Astrocyte (in vitro differentiated cells and primary cell): Measurements from ENCODE around the gene UAP1L1. TPM values are rescaled to one million over a fixed set of nuclear protein-coding genes. Genes with fewer than 3 reads are reported as not detected.

Experiments
- DNase-seq: peaks from one replicate; pipeline ENCODE4 v3.0.0-alpha.2; 2010; ENCODE audit warnings: low read depth
- FAIRE-seq: peaks from 2 replicates; lab custom pipeline; 2011; peaks lifted over from hg19 to GRCh38; lab: Jason Lieb, UNC
- H2AFZ ChIP-seq: 2 replicates; pipeline ENCODE4 v1.6.0; 2012; ENCODE audit warnings: low read depth, low read length, inconsistent platforms
- H3K27ac ChIP-seq: 2 replicates; pipeline ENCODE4 v1.5.1; 2011; ENCODE audit warnings: low read depth, low read length, inconsistent platforms
- H3K27me3 ChIP-seq: 2 replicates; pipeline ENCODE4 v1.6.0; 2011; ENCODE audit warnings: low read length, inconsistent platforms; ENCODE audit not compliant: insufficient read depth
- H3K36me3 ChIP-seq: 2 replicates; pipeline ENCODE4 v1.5.1; 2011; ENCODE audit warnings: low read length, inconsistent platforms; ENCODE audit not compliant: insufficient read depth
- H3K4me1 ChIP-seq: 2 replicates; pipeline ENCODE4 v1.5.1; 2011; ENCODE audit warnings: low read length, inconsistent platforms; ENCODE audit not compliant: insufficient read depth
- H3K4me2 ChIP-seq: 2 replicates; pipeline ENCODE4 v1.6.0; 2012; ENCODE audit warnings: low read length, inconsistent platforms
- H3K4me3 ChIP-seq: 2 replicates; pipeline ENCODE4 v1.5.1; 2011; ENCODE audit warnings: low read depth, mild to moderate bottlenecking, low read length, inconsistent platforms; ENCODE audit not compliant: insufficient read depth
- H3K79me2 ChIP-seq: 2 replicates; pipeline ENCODE4 v1.6.0; 2012; ENCODE audit warnings: mild to moderate bottlenecking, low read length, inconsistent platforms; ENCODE audit not compliant: insufficient read depth
- H3K9ac ChIP-seq: 2 replicates; pipeline ENCODE4 v1.6.0; 2012; ENCODE audit warnings: mild to moderate bottlenecking, low read length, inconsistent platforms
- H3K9me3 ChIP-seq: 2 replicates; pipeline ENCODE4 v1.5.1; 2012; ENCODE audit warnings: low read depth, mild to moderate bottlenecking, low read length, inconsistent platforms; ENCODE audit not compliant: insufficient read depth
- H4K20me1 ChIP-seq: 2 replicates; pipeline ENCODE4 v1.6.0; 2012; ENCODE audit warnings: low read length, inconsistent platforms; ENCODE audit not compliant: insufficient read depth
- H3K27ac Mint-ChIP-seq: one replicate; pipeline ENCODE4 v1.8.0; 2021; ENCODE audit warnings: mild to moderate bottlenecking, mixed read lengths; ENCODE audit not compliant: unreplicated experiment
- H3K27me3 Mint-ChIP-seq: one replicate; pipeline ENCODE4 v1.8.0; 2021; ENCODE audit warnings: low read depth, mixed read lengths; ENCODE audit not compliant: unreplicated experiment
- H3K36me3 Mint-ChIP-seq: one replicate; pipeline ENCODE4 v1.8.0; 2021; ENCODE audit warnings: low read depth, mixed read lengths; ENCODE audit not compliant: unreplicated experiment
- H3K4me1 Mint-ChIP-seq: one replicate; pipeline ENCODE4 v1.8.0; 2021; ENCODE audit warnings: low read depth, mixed read lengths; ENCODE audit not compliant: unreplicated experiment
- H3K4me3 Mint-ChIP-seq: one replicate; pipeline ENCODE4 v1.8.0; 2021; ENCODE audit warnings: mild to moderate bottlenecking, moderate library complexity, mixed read lengths; ENCODE audit not compliant: unreplicated experiment
- H3K9me3 Mint-ChIP-seq: one replicate; pipeline ENCODE4 v1.8.0; 2021; ENCODE audit warnings: mild to moderate bottlenecking, mixed read lengths; ENCODE audit not compliant: unreplicated experiment
- CTCF ChIP-seq: IDR thresholded peaks from 2 replicates; pipeline ENCODE4 v1.5.1; 2011; ENCODE audit warnings: low read depth, mild to moderate bottlenecking, inconsistent platforms, low read length, moderate library complexity; ENCODE audit not compliant: insufficient read depth
- EZH2 ChIP-seq: IDR thresholded peaks from 2 replicates; pipeline ENCODE4 v1.6.1; 2012; ENCODE audit warnings: mild to moderate bottlenecking, low read length, inconsistent platforms; ENCODE audit not compliant: insufficient read depth
- total RNA-seq: library from RNA; stranded (reverse); gene quantifications from 2 replicates; pipeline ENCODE4 v1.2.1, GENCODE V29; 2021

Gene UAP1L1
- total RNA-seq, 1 donor from 2014 or later, result 4.0 TPM

- no peak overlapping the region for H3K27ac ChIP-seq
- H3K27me3 ChIP-seq, result no peaks in the 10 kb centered on the region
- Mint-ChIP-seq H3K9me3 (no peaks in the 10 kb centered on the region), H3K4me3 (peak overlapping the region; percentile 68), H3K4me1 (no peaks in the 10 kb centered on the region), H3K27ac (no peak overlapping the region), H3K36me3 (peaks cover 2% of the 10 kb centered on the region), H3K27me3 (no peaks in the 10 kb centered on the region)
- H3K4me3 ChIP-seq, result no peak overlapping the region
- no peak for DNase-seq
- no peaks in the 10 kb centered on the region for H3K36me3 ChIP-seq
- H4K20me1 ChIP-seq, result no peaks in the 10 kb centered on the region
- H3K9me3 ChIP-seq, result no peaks in the 10 kb centered on the region
- H3K4me2 ChIP-seq, result no peak overlapping the region
- no peaks in the 10 kb centered on the region for H3K79me2 ChIP-seq
- FAIRE-seq, result no peak
- no peaks in the 10 kb centered on the region for H3K4me1 ChIP-seq
- H2AFZ ChIP-seq, result no peak overlapping the region
- no peak overlapping the region for H3K9ac ChIP-seq
- no peak for TF ChIP-seq EZH2
- no peak for TF ChIP-seq CTCF
Observed at GRCh38 chr9:137112564-137113384, 35.5 kb downstream of the UAP1L1 start.

GRCh38 chr9:137113385-137114159 is 36.3 kb downstream of the UAP1L1 start:
- no peak for FAIRE-seq

More at GRCh38 chr9:137113385-137114159, 36.3 kb downstream of the UAP1L1 start:
- H3K9ac ChIP-seq, result no peak overlapping the region
- no peaks in the 10 kb centered on the region for H3K36me3 ChIP-seq
- Mint-ChIP-seq H3K4me1 (no peaks in the 10 kb centered on the region), H3K27ac (peak overlapping the region; percentile 47), H3K9me3 (no peaks in the 10 kb centered on the region), H3K27me3 (no peaks in the 10 kb centered on the region), H3K36me3 (peaks cover 3% of the 10 kb centered on the region), H3K4me3 (peak overlapping the region; percentile 54)
- H3K4me2 ChIP-seq, result no peak overlapping the region
- H3K27me3 ChIP-seq, result no peaks in the 10 kb centered on the region
- DNase-seq, result no peak
- H3K27ac ChIP-seq, result no peak overlapping the region
- no peak overlapping the region for H3K4me3 ChIP-seq
- no peaks in the 10 kb centered on the region for H4K20me1 ChIP-seq
- no peaks in the 10 kb centered on the region for H3K9me3 ChIP-seq
- H2AFZ ChIP-seq, result no peak overlapping the region
- no peak for TF ChIP-seq CTCF
- no peak for TF ChIP-seq EZH2
- H3K79me2 ChIP-seq, result no peaks in the 10 kb centered on the region
- H3K4me1 ChIP-seq, result no peaks in the 10 kb centered on the region
